ENCODE measurements around the gene AGBL4. TPM values are rescaled to one million over a fixed set of nuclear protein-coding genes. Genes with fewer than 3 reads are reported as not detected.

Gene AGBL4
- total RNA-seq, 4 donors from 2014 or later: 0.19 to 1.0 (median 1.0) TPM; not detected in 1

DNA sequence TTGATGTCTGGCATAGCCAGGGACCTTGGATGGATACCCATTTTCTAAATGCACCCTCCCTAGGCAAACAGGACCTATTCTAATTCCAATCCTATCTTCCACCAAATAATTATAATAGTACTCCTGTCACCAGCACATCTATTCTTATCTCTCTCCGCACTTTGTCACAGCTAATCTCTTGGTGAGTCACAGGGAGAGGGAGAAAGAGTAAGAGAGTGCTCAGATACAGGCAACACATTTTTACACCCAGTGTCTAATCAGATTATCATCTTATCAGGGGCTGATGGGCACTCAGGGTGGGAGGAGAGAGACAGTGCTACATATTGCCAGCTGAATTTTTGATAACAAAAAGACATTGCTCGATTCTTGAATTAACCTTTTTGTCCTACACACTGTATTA is 972.1 kb downstream of the AGBL4 start:
- no peaks in the 10 kb centered on the region for H3K4me1 ChIP-seq
- no peaks in the 10 kb centered on the region for H3K9me3 ChIP-seq
- H3K27me3 ChIP-seq: no peaks in the 10 kb centered on the region
- 78% methylated on average over 2 of the region's 2 CpGs for WGBS
- no peak overlapping the region for H3K27ac ChIP-seq
- DNase-seq (ENCODE audit: low spot score in 2 of 2): no peak
- TF ChIP-seq POLR2AphosphoS5 (IDR thresholded peaks at IDR 0.05) (no peak), POLR2A (IDR thresholded peaks at IDR 0.05) (no peak), EP300 (IDR thresholded peaks at IDR 0.05) (no peak)
- TF ChIP-seq, protein P1, sequence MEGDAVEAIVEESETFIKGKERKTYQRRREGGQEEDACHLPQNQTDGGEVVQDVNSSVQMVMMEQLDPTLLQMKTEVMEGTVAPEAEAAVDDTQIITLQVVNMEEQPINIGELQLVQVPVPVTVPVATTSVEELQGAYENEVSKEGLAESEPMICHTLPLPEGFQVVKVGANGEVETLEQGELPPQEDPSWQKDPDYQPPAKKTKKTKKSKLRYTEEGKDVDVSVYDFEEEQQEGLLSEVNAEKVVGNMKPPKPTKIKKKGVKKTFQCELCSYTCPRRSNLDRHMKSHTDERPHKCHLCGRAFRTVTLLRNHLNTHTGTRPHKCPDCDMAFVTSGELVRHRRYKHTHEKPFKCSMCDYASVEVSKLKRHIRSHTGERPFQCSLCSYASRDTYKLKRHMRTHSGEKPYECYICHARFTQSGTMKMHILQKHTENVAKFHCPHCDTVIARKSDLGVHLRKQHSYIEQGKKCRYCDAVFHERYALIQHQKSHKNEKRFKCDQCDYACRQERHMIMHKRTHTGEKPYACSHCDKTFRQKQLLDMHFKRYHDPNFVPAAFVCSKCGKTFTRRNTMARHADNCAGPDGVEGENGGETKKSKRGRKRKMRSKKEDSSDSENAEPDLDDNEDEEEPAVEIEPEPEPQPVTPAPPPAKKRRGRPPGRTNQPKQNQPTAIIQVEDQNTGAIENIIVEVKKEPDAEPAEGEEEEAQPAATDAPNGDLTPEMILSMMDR (IDR thresholded peaks at IDR 0.05): no peak
- H3K36me3 ChIP-seq: no peaks in the 10 kb centered on the region
- no peak overlapping the region for H3K4me3 ChIP-seq

DNA sequence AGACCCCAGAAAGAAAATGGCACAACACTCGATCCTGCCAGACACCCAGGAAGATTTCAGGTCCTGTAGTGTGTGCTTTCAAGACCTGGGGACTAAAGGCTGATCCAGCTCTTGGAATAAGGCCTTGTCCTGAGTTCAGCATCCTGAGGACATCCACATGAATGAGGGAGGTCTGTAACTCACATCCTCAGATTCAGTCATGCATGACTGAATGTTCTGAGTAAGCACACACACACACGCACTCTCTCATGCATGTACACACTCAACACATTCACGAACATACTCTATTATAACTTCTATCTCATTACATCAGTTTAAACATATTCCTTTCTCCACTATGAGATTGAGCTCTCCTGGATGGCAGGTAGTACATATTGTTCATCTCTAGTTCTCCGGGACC is 973.7 kb downstream of the AGBL4 start:
- no peak for DNase-seq (ENCODE audit: low spot score in 2 of 2)
- H3K27ac ChIP-seq: no peak overlapping the region
- no peaks in the 10 kb centered on the region for H3K36me3 ChIP-seq
- no peaks in the 10 kb centered on the region for H3K4me1 ChIP-seq
- TF ChIP-seq POLR2A (IDR thresholded peaks at IDR 0.05): no peak
- H3K27me3 ChIP-seq: no peaks in the 10 kb centered on the region
- WGBS: 86% methylated on average over 4 of the region's 4 CpGs
- H3K4me3 ChIP-seq: no peak overlapping the region
- no peaks in the 10 kb centered on the region for H3K9me3 ChIP-seq

DNA sequence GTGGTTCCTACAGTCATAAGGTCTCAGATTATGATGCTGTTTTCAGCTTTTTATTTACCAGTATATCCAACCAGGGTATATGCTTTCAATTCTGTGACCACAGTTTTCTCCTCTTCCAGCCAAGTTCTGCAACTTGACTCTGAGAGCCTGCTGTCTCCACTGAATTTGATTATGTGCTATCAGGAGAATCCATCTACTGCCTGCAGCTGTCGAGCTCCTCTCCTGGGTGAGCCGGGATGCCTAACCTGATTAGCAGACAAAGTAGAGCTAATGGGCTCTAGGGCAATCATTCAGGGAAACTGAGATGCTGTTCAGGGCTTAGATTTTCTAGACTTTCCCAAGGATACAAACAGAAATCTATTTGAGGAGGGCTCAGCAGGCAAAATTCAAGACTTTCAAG is 975.6 kb downstream of the AGBL4 start:
- Histone ChIP-seq H3K4me3 (no peak overlapping the region), H3K27ac (no peak overlapping the region), H3K36me3 (no peaks in the 10 kb centered on the region), H3K4me1 (no peaks in the 10 kb centered on the region), H3K27me3 (no peaks in the 10 kb centered on the region), H3K9me3 (no peaks in the 10 kb centered on the region)
- TF ChIP-seq EP300 (IDR thresholded peaks at IDR 0.05): no peak
- DNase-seq (ENCODE audit: low spot score in 2 of 2): no peak
- 24% methylated on average over 2 of the region's 2 CpGs for WGBS

DNA sequence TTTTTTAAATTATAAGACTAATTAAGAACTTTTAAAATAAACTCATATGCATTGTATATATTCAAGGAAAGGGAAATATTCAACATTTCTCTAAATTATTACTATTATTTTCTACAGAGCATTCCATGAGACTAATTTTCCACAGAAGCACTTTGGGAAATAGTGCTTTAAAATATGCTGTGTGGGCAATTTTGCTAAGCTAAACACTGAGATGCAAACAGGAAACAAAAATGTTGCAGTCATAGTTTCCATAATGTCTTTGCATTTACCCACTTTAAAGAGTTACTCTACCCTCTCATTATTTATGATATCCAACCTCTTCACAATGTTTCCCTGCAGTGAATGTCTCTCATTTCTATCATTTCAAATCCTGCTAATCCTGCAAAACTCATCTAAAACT is 977.4 kb downstream of the AGBL4 start:
- no peak overlapping the region for H3K27ac ChIP-seq
- H3K36me3 ChIP-seq: no peaks in the 10 kb centered on the region
- TF ChIP-seq POLR2AphosphoS5 (IDR thresholded peaks at IDR 0.05) (no peak), POLR2A (IDR thresholded peaks at IDR 0.05) (no peak)
- TF ChIP-seq, protein P1 (IDR thresholded peaks at IDR 0.05): no peak
- no peaks in the 10 kb centered on the region for H3K27me3 ChIP-seq
- no peaks in the 10 kb centered on the region for H3K4me1 ChIP-seq
- H3K4me3 ChIP-seq: no peak overlapping the region
- no peaks in the 10 kb centered on the region for H3K9me3 ChIP-seq
- no peak for DNase-seq (ENCODE audit: low spot score in 2 of 2)

DNA sequence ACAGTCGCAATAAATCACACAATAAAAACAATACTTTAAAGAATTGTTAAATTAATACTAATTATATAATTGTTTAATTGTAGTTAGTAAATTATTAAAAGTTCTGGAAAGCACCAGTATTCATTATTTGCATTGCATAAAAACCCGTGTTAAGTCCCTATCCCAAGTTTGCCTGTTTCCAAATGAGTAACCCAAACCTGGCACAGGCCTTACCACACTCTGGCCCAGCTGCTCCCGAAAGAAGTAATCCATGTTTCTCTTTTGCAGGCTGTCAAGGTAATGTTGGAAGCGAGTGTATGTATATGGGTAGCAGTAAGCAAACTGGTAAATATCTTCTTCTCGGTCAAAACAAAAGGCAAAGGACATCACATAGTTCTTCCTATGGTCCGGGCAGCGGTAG is 978.4 kb downstream of the AGBL4 start:
- H3K4me1 ChIP-seq: no peaks in the 10 kb centered on the region
- DNase-seq (ENCODE audit: low spot score in 2 of 2): no peak
- H3K27ac ChIP-seq: no peak overlapping the region
- no peak overlapping the region for H3K4me3 ChIP-seq
- H3K9me3 ChIP-seq: no peaks in the 10 kb centered on the region
- no peaks in the 10 kb centered on the region for H3K27me3 ChIP-seq
- WGBS: 89% methylated on average over 7 of the region's 7 CpGs
- H3K36me3 ChIP-seq: no peaks in the 10 kb centered on the region
- TF ChIP-seq POLR2A (IDR thresholded peaks at IDR 0.05) (no peak), POLR2AphosphoS5 (IDR thresholded peaks at IDR 0.05) (no peak), EP300 (IDR thresholded peaks at IDR 0.05) (no peak)
- TF ChIP-seq, protein P1 (IDR thresholded peaks at IDR 0.05): no peak

DNA sequence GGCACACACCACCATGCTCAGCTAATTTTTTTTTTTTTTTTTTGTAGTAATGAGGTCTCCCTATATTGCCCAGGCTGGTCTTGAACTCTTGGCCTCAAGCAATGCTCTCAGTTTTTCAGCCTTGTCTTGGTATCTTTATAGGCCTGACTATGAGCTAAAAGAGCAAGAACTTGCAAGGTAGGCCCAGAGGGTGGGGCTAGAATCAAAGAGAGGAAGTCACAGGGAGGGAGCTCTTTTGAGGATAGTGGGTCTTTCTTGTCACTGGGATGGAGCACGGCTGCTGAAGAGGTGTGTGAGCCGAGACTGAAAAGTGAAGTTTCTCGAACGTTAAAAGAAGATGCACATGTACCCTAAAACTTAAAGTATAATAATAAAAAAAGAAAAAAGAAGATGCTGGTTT is 987.1 kb downstream of the AGBL4 start:
- 82% methylated on average over 4 of the region's 4 CpGs for WGBS
- Histone ChIP-seq H3K4me3 (no peak overlapping the region), H3K9me3 (no peaks in the 10 kb centered on the region), H3K36me3 (no peaks in the 10 kb centered on the region), H3K27ac (no peak overlapping the region), H3K4me1 (no peaks in the 10 kb centered on the region), H3K27me3 (no peaks in the 10 kb centered on the region)
- TF ChIP-seq POLR2AphosphoS5 (IDR thresholded peaks at IDR 0.05): no peak
- TF ChIP-seq EP300 (IDR thresholded peaks at IDR 0.05): no peak
- TF ChIP-seq, protein P1 (IDR thresholded peaks at IDR 0.05): no peak
- TF ChIP-seq POLR2A (IDR thresholded peaks at IDR 0.05): no peak
- no peak for DNase-seq (ENCODE audit: low spot score in 2 of 2)
